Neutrophil (primary cell): ENCODE data around the gene SCYGR4.

Experiments
- H3K27ac ChIP-seq: fragments of 200-600 bp; sonication (generic); 2 replicates; pipeline ENCODE4 v1.5.1; 2016; ENCODE audit warnings: mild to moderate bottlenecking, moderate library complexity
- H3K27me3 ChIP-seq: fragments of 200-600 bp; sonication (generic); 2 replicates; pipeline ENCODE4 v1.6.0; 2016; ENCODE audit warnings: mild to moderate bottlenecking
- H3K36me3 ChIP-seq: fragments of 200-600 bp; sonication (generic); 2 replicates; pipeline ENCODE4 v1.5.1; 2017
- H3K4me1 ChIP-seq, 2 experiments: fragments of 200-600 bp in 1 of 2; sonication (generic) in 1 of 2; 1 replicate in 1 of 2; 2 replicates in 1 of 2; pipeline versions ENCODE4 v1.5.1 to v1.6.1; 2013 to 2016; ENCODE audit warnings: low read depth in 1 of 2, low read length in 1 of 2, mild to moderate bottlenecking in 1 of 2, moderate library complexity in 1 of 2; ENCODE audit not compliant: control insufficient read depth in 1 of 2, insufficient read depth in 1 of 2
- H3K4me3 ChIP-seq, 2 experiments: fragments of 200-600 bp in 1 of 2; sonication (generic) in 1 of 2; 1 replicate in 1 of 2; 2 replicates in 1 of 2; pipeline ENCODE4 v1.5.1; 2013 to 2016; ENCODE audit warnings: low read depth in 1 of 2, low read length in 1 of 2, mild to moderate bottlenecking in 1 of 2, moderate library complexity in 1 of 2
- H3K9me3 ChIP-seq: fragments of 200-600 bp; sonication (generic); 2 replicates; pipeline ENCODE4 v1.5.1; 2016
- CTCF ChIP-seq: fragments of 200-600 bp; sonication (generic); IDR thresholded peaks from 2 replicates; pipeline ENCODE4 v1.5.1; 2016; ENCODE audit warnings: antibody characterized with exemption

SCYGR4 gene

GRCh38 chr2:227577555-227577954 lies 39.7 kb upstream of the SCYGR4 start:
- no peak for TF ChIP-seq CTCF
- Histone ChIP-seq H3K9me3 (no peaks in the 10 kb centered on the region), H3K4me3 (no peak overlapping the region), H3K27ac (no peak overlapping the region), H3K4me1 (no peaks in the 10 kb centered on the region), H3K36me3 (no peaks in the 10 kb centered on the region), H3K27me3 (peaks cover 23% of the 10 kb centered on the region)

DNA sequence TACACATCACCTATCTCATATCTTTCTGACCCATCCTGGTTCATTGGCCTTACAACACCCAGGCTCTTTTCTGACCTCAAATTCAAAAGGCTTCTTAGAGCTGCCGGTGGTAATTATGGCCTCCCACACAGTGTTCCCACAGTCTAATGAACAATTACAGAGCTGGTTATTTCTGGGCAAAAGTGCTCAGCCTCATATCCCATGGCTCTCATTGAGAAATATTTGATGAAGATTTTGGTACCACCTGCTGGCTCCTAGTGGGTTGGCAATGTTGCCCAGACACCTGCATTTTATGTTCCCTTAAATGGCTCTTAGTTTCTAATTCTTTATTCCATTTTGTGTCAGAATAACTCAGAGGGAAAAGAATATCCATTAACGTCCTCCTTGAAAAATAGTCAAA lies 38.7 kb upstream of the SCYGR4 start:
- Histone ChIP-seq H3K9me3 (no peaks in the 10 kb centered on the region), H3K27me3 (peaks cover 17% of the 10 kb centered on the region), H3K4me1 (no peaks in the 10 kb centered on the region), H3K36me3 (no peaks in the 10 kb centered on the region), H3K27ac (no peak overlapping the region), H3K4me3 (no peak overlapping the region)
- TF ChIP-seq CTCF: no peak

DNA sequence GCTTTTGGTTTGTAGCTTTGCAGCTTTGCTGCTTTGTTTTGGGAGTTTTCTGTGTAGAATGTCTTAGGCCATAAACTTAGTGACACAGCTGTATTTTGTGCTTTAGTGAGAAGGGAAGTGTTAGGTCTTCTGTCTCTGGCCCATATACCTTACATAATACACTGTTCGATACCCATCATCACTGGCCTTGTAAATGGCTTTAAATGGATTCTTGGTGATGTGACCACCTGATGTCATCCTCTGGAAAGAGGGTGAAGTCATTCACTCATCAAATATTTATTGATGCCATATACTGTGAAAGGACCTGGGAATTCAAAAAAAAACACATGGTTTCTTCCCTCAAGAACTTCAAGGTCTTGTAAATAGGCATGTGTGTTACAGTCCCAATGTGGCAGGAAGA lies 37.5 kb upstream of the SCYGR4 start:
- no peaks in the 10 kb centered on the region for H3K4me1 ChIP-seq
- no peak for TF ChIP-seq CTCF
- no peaks in the 10 kb centered on the region for H3K36me3 ChIP-seq

DNA sequence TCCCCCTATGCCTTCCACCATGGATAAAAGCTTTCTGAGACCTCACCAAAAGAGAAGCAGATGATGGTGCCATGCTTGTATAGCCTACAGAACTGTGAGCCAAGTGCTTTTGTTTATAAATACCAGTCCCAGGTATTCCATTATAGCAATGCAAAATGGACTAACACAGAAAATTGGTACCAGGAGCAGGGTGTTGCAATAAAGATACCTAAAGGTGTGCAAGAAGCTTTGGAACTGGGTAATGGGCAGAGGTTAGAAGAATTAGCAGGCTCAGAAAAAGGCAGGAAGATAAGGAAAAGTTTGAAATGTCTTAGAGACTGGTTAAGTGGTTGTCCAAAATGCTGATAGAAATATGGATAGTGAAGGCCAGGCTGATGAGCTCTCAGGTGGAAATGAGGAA lies 34.9 kb upstream of the SCYGR4 start:
- no peaks in the 10 kb centered on the region for H3K9me3 ChIP-seq
- no peaks in the 10 kb centered on the region for H3K36me3 ChIP-seq
- H3K4me3 ChIP-seq: no peak overlapping the region
- TF ChIP-seq CTCF: no peak
- H3K27ac ChIP-seq: no peak overlapping the region
- H3K27me3 ChIP-seq: peaks cover 11% of the 10 kb centered on the region
- no peaks in the 10 kb centered on the region for H3K4me1 ChIP-seq

More for the DNA sequence above, 37.5 kb upstream of the SCYGR4 start:
- H3K27ac ChIP-seq: no peak overlapping the region
- H3K4me3 ChIP-seq: no peak overlapping the region
- H3K27me3 ChIP-seq: peaks cover 10% of the 10 kb centered on the region
- no peaks in the 10 kb centered on the region for H3K9me3 ChIP-seq

GRCh38 chr2:227592694-227593387 lies 24.5 kb upstream of the SCYGR4 start:
- Histone ChIP-seq H3K4me3 (no peak overlapping the region), H3K36me3 (no peaks in the 10 kb centered on the region), H3K27me3 (peaks cover 49% of the 10 kb centered on the region), H3K9me3 (no peaks in the 10 kb centered on the region), H3K4me1 (no peaks in the 10 kb centered on the region), H3K27ac (no peak overlapping the region)
- no peak for TF ChIP-seq CTCF
